K562 (cell line): ENCODE data around the gene HOXB1. TPM values are rescaled to one million over a fixed set of nuclear protein-coding genes. Genes with fewer than 3 reads are reported as not detected.

ENCODE experiments used
- CHD2 ChIP-seq: IDR thresholded peaks from 2 replicates; pipeline ENCODE4 v1.6.1; 2011; ENCODE audit warnings: low read depth, low read length
- CXXC5 ChIP-seq: fragments of 250-450 bp; sonication (Bioruptor Pico); IDR thresholded peaks from 2 replicates; pipeline ENCODE4 v1.8.0; 2022; ENCODE audit warnings: inconsistent platforms, mild to moderate bottlenecking, moderate library complexity
- FOXK2 ChIP-seq, 2 experiments: fragments of 450-650 bp; IDR thresholded peaks in 1 of 2; conservative IDR thresholded peaks in 1 of 2; 2 replicates each; pipeline ENCODE4 v1.6.1; 2016; ENCODE audit warnings: low read depth in 2 of 2, mild to moderate bottlenecking in 1 of 2
- MED1 ChIP-seq: sonication (generic); formaldehyde crosslinking; IDR thresholded peaks from 2 replicates; pipeline ENCODE4 v1.8.1; 2023; ENCODE audit warnings: missing genetic modification reagents, borderline replicate concordance
- NFRKB ChIP-seq: fragments of 450-650 bp; IDR thresholded peaks from 2 replicates; pipeline ENCODE4 v1.6.1; 2016; ENCODE audit warnings: low read depth
- NR4A1 ChIP-seq, 2 experiments: fragments of 250-450 bp in 1 of 2; fragments of 450-650 bp in 1 of 2; sonication (Bioruptor Pico) in 1 of 2; IDR thresholded peaks; 2 replicates each; pipeline versions ENCODE4 v1.4.0 to v1.6.1; 2016 to 2020; ENCODE audit warnings: mild to moderate bottlenecking in 2 of 2, missing compliant biosample characterization in 1 of 2, missing genetic modification characterization in 1 of 2, moderate library complexity in 1 of 2
- POLR2A ChIP-seq: fragments of 450-650 bp; conservative IDR thresholded peaks from 2 replicates; pipeline ENCODE4 v1.6.1; 2016
- PURB ChIP-seq: sonication (generic); formaldehyde crosslinking; IDR thresholded peaks from 2 replicates; pipeline ENCODE4 v1.9.0; 2021; ENCODE audit warnings: low read depth, mild to moderate bottlenecking, missing genetic modification reagents
- SAP30 ChIP-seq: fragments of 200-600 bp; sonication (generic); IDR thresholded peaks from 2 replicates; pipeline ENCODE4 v1.6.1; 2012; ENCODE audit warnings: borderline replicate concordance, low read depth, mild to moderate bottlenecking, moderate library complexity, low read length, control low read depth, inconsistent platforms; ENCODE audit not compliant: insufficient read depth, poor library complexity, severe bottlenecking
- SRSF7 ChIP-seq: fragments of 200-400 bp; formaldehyde crosslinking; optimal IDR thresholded peaks from 2 replicates; pipeline ENCODE3; 2017; ENCODE audit warnings: mild to moderate bottlenecking, low read depth, low read length
- ZBTB17 ChIP-seq: fragments of 450-650 bp; formaldehyde crosslinking; IDR thresholded peaks from 2 replicates; pipeline ENCODE4 v1.4.0; 2020; ENCODE audit warnings: mild to moderate bottlenecking
- ZNF184 ChIP-seq: sonication (generic); formaldehyde crosslinking; IDR thresholded peaks from 2 replicates; pipeline ENCODE4 v1.5.0; 2020; ENCODE audit warnings: missing genetic modification reagents
- ZNF316 ChIP-seq: fragments of 450-650 bp; IDR thresholded peaks from 2 replicates; pipeline ENCODE4 v1.6.1; 2016
- ZNF696 ChIP-seq: fragments of 250-450 bp; sonication (Bioruptor Pico); conservative IDR thresholded peaks from 2 replicates; pipeline ENCODE4 v1.4.0; 2020; ENCODE audit warnings: mild to moderate bottlenecking, moderate library complexity
- ZNF778 ChIP-seq: fragments of 450-650 bp; formaldehyde crosslinking; IDR thresholded peaks from 2 replicates; pipeline ENCODE4 v1.4.0; 2020; ENCODE audit warnings: mild to moderate bottlenecking, moderate library complexity
- polyA plus RNA-seq, 8 experiments: library from polyadenylated mRNA; depleted of rRNA in 4 of 8; stranded (reverse) in 5 of 8; unstranded in 3 of 8; fragments of >200 nt; fragmentation: Nextera tagmentation in 2 of 8; fragmentation: Illumina TruSeq in 1 of 8; extraction: Ambion mirVana in 2 of 8; extraction: Trizol in 1 of 8; gene quantifications; 2 replicates each; pipeline versions ENCODE4 v1.2.1 to v1.2.3, GENCODE V29; 2011 to 2014; ENCODE audit warnings: inconsistent platforms in 1 of 8, missing spikeins in 1 of 8
- total RNA-seq, 7 experiments: library from RNA; depleted of rRNA in 6 of 7; stranded (reverse); fragments of >200 nt in 6 of 7; fragmentation: Illumina TruSeq in 2 of 7; extraction: Trizol in 2 of 7; gene quantifications; 2 replicates each; pipeline versions ENCODE4 v1.2.1 to v1.2.3, GENCODE V29; 2011 to 2021; ENCODE audit warnings: low replicate concordance in 1 of 7
- TF ChIP-seq, protein P1 (sequence below): fragments of 250-450 bp; sonication (Bioruptor Pico); IDR thresholded peaks from 2 replicates; pipeline ENCODE4 v1.8.0; 2021; ENCODE audit warnings: borderline replicate concordance, mild to moderate bottlenecking, moderate library complexity; ENCODE audit not compliant: poor library complexity, severe bottlenecking
- TF ChIP-seq, protein P2 (sequence below): fragments of 450-650 bp; conservative IDR thresholded peaks from 2 replicates; pipeline ENCODE4 v1.6.1; 2016; ENCODE audit warnings: missing genetic modification characterization, low read depth, mild to moderate bottlenecking, missing compliant biosample characterization, moderate library complexity
- TF ChIP-seq, protein P3 (sequence below), 2 experiments: fragments of 250-450 bp in 1 of 2; fragments of 450-650 bp in 1 of 2; sonication (Bioruptor Pico) in 1 of 2; IDR thresholded peaks; 2 replicates each; pipeline versions ENCODE4 v1.6.1 to v1.8.0; 2016 to 2021; ENCODE audit warnings: mild to moderate bottlenecking in 2 of 2, moderate library complexity in 2 of 2, missing compliant biosample characterization in 1 of 2, missing genetic modification characterization in 1 of 2
- TF ChIP-seq, protein P4 (sequence below), 2 experiments: IDR thresholded peaks; 2 replicates each; pipeline ENCODE4 v1.6.1; 2012; ENCODE audit warnings: improper control_type of control experiment in 2 of 2, low read depth in 2 of 2, low read length in 2 of 2, borderline replicate concordance in 1 of 2
- TF ChIP-seq, protein P5 (sequence below): fragments of 250-450 bp; sonication (Bioruptor Pico); IDR thresholded peaks from 2 replicates; pipeline ENCODE4 v1.8.0; 2022; ENCODE audit warnings: inconsistent platforms, mild to moderate bottlenecking, moderate library complexity, borderline replicate concordance
- TF ChIP-seq, protein P6 (sequence below): IDR thresholded peaks from 2 replicates; pipeline ENCODE4 v1.6.1; 2011; ENCODE audit not compliant: insufficient read length; ENCODE audit errors: extremely low read depth

The HOXB1 gene
- total and polyA plus RNA-seq, 9 of the 15 experiments (the other 6 are each of a cell fraction or from before 2014, with no cell fraction given), result 0.04 TPM; not detected in 8

DNA sequence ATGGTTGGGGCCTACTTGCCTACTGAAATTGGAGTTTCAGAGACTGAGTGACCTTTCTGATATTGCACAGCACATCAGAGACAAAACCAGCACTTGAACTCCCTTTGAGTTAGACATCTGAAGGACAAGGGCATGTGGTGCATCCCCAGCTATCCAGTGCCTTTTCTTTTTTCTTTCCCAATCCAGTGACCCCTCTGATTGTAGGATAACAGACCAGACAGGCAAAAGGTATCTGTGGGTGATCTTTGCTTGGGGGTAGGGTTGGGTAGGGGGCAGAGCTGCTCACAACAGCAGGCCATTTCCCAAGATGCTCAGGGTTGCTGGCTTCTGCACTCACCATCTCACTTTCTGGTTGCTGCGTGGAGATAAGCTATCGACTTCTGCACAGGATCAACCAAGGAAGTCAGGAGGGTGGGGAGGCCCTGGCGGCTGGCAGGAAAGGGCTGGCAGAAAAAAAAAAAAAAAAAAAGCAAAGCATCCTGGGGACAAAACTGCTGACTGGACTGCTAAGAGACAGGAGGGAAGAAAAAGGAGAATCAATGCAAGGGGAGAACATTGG lies 42.2 kb downstream of the HOXB1 start (continued):
- TF ChIP-seq, protein P1, sequence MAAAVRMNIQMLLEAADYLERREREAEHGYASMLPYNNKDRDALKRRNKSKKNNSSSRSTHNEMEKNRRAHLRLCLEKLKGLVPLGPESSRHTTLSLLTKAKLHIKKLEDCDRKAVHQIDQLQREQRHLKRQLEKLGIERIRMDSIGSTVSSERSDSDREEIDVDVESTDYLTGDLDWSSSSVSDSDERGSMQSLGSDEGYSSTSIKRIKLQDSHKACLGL (CRISPR knock-in tag), result no peak
- TF ChIP-seq NR4A1 (CRISPR knock-in tag; IDR thresholded peaks at IDR 0.05), result 0 out of 2 replicates have a peak, but pooled peaks have one; percentile 18
- no peak for TF ChIP-seq NR4A1 (tag; IDR thresholded peaks at IDR 0.05)
- TF ChIP-seq ZBTB17 (CRISPR knock-in tag), result no peak
- peak; percentile 100 for TF ChIP-seq ZNF316
- no peak for TF ChIP-seq ZNF184
- no peak for TF ChIP-seq ZNF696
- TF ChIP-seq, protein P2, sequence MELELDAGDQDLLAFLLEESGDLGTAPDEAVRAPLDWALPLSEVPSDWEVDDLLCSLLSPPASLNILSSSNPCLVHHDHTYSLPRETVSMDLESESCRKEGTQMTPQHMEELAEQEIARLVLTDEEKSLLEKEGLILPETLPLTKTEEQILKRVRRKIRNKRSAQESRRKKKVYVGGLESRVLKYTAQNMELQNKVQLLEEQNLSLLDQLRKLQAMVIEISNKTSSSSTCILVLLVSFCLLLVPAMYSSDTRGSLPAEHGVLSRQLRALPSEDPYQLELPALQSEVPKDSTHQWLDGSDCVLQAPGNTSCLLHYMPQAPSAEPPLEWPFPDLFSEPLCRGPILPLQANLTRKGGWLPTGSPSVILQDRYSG (tag), result 0 out of 2 replicates have a peak, but pooled peaks have one; percentile 34
- no peak for TF ChIP-seq MED1
- TF ChIP-seq, protein P3, sequence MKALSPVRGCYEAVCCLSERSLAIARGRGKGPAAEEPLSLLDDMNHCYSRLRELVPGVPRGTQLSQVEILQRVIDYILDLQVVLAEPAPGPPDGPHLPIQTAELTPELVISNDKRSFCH (CRISPR knock-in tag; IDR thresholded peaks at IDR 0.05), result no peak
- TF ChIP-seq, protein P3 (tag; IDR thresholded peaks at IDR 0.05), result peak; percentile 81; the same call in 1 of the 2 replicates
- 0 out of 2 replicates have a peak, but pooled peaks have one; percentile 13 for TF ChIP-seq NFRKB
- no peak for TF ChIP-seq CHD2
- TF ChIP-seq, protein P4, sequence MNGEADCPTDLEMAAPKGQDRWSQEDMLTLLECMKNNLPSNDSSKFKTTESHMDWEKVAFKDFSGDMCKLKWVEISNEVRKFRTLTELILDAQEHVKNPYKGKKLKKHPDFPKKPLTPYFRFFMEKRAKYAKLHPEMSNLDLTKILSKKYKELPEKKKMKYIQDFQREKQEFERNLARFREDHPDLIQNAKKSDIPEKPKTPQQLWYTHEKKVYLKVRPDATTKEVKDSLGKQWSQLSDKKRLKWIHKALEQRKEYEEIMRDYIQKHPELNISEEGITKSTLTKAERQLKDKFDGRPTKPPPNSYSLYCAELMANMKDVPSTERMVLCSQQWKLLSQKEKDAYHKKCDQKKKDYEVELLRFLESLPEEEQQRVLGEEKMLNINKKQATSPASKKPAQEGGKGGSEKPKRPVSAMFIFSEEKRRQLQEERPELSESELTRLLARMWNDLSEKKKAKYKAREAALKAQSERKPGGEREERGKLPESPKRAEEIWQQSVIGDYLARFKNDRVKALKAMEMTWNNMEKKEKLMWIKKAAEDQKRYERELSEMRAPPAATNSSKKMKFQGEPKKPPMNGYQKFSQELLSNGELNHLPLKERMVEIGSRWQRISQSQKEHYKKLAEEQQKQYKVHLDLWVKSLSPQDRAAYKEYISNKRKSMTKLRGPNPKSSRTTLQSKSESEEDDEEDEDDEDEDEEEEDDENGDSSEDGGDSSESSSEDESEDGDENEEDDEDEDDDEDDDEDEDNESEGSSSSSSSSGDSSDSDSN (IDR thresholded peaks at IDR 0.05; ENCODE audit: borderline replicate concordance in 1 of 2, low read depth in 2 of 2, low read length in 2 of 2), result no peak
- TF ChIP-seq, protein P5, sequence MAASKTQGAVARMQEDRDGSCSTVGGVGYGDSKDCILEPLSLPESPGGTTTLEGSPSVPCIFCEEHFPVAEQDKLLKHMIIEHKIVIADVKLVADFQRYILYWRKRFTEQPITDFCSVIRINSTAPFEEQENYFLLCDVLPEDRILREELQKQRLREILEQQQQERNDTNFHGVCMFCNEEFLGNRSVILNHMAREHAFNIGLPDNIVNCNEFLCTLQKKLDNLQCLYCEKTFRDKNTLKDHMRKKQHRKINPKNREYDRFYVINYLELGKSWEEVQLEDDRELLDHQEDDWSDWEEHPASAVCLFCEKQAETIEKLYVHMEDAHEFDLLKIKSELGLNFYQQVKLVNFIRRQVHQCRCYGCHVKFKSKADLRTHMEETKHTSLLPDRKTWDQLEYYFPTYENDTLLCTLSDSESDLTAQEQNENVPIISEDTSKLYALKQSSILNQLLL (CRISPR knock-in tag), result no peak
- TF ChIP-seq SRSF7, result no peak
- TF ChIP-seq CXXC5 (CRISPR knock-in tag), result peak; percentile 78
- no peak for TF ChIP-seq SAP30
- TF ChIP-seq PURB (CRISPR knock-in tag), result no peak
- TF ChIP-seq, protein P6, sequence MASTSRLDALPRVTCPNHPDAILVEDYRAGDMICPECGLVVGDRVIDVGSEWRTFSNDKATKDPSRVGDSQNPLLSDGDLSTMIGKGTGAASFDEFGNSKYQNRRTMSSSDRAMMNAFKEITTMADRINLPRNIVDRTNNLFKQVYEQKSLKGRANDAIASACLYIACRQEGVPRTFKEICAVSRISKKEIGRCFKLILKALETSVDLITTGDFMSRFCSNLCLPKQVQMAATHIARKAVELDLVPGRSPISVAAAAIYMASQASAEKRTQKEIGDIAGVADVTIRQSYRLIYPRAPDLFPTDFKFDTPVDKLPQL, result no peak
- TF ChIP-seq FOXK2 (conservative IDR thresholded peaks at IDR 0.05 in 1 of 2, IDR thresholded peaks at IDR 0.05 in 1 of 2; ENCODE audit: low read depth in 2 of 2), result peak in 1 of 2 experiments; percentile 13; a peak in 1 of 4 replicates
- no peak for TF ChIP-seq ZNF778
- no peak for TF ChIP-seq POLR2A
